Ovary (tissue), 9 donors: ENCODE measurements around the gene SPATA1. TPM values are rescaled to one million over a fixed set of nuclear protein-coding genes. Genes with fewer than 3 reads are reported as not detected.
"Not testable (repeated sequence)": the region's sequence is repeated elsewhere in the genome, so short reads cannot be mapped to it uniquely, and the experiment has no call there.

ENCODE experiments used
- DNase-seq, 5 donors: peaks; one replicate each; pipeline ENCODE4 v3.0.0-alpha.2; 2019 to 2020
- H3K27ac ChIP-seq, 2 donors: fragments of 200-600 bp; one replicate each; pipeline versions ENCODE4 v1.5.1 to v1.8.0; 2019 to 2022
- H3K27me3 ChIP-seq: fragments of 200-600 bp; one replicate; pipeline ENCODE4 v1.8.0; 2022
- H3K36me3 ChIP-seq: fragments of 200-600 bp; sonication (generic); one replicate; pipeline ENCODE4 v1.5.1; 2019
- H3K4me1 ChIP-seq: one replicate; pipeline ENCODE4 v1.8.1; 2013; ENCODE audit warnings: mild to moderate bottlenecking, moderate library complexity; ENCODE audit not compliant: insufficient read depth
- H3K4me3 ChIP-seq: fragments of 200-600 bp; sonication (generic); one replicate; pipeline ENCODE4 v1.5.1; 2017
- H3K9me3 ChIP-seq, 2 donors: fragments of 200-600 bp in 1 of 2; sonication (generic) in 1 of 2; one replicate each; pipeline versions ENCODE4 v1.5.1 to v1.8.1; 2013 to 2019; ENCODE audit warnings: mild to moderate bottlenecking in 1 of 2, moderate library complexity in 1 of 2
- EP300 ChIP-seq: sonication (generic); formaldehyde crosslinking; IDR thresholded peaks from one replicate; pipeline ENCODE4 v1.6.1; 2017; ENCODE audit warnings: antibody characterized with exemption
- POLR2A ChIP-seq: fragments of 450-650 bp; IDR thresholded peaks from one replicate; pipeline ENCODE4 v1.6.1; 2017; ENCODE audit warnings: antibody characterized with exemption, mild to moderate bottlenecking, moderate library complexity
- WGBS, 3 donors: extraction: QIAGEN DNeasy Blood & Tissue Kit in 1 of 3; methylation state at CpG; one replicate each; pipeline versions ENCODE4 v1.1.5 to v1.1.7; 2013 to 2017; 5-methylcytosine and 5-hydroxymethylcytosine counted together
- intact Hi-C, 4 donors: fragments of 100-400 bp; cut with DNase I; formaldehyde crosslinking; loops; one replicate each; pipeline versions ENCODE4 v1.11.0 to v1.15.1; 2022 to 2023
- polyA plus RNA-seq, 2 donors: library from polyadenylated mRNA; stranded (reverse); fragments of 200-250 nt in 1 of 2; fragments of 350-450 nt in 1 of 2; fragmentation: Illumina TruSeq in 1 of 2; extraction: RNeasy Lipid Tissue Mini Kit (QIAGEN cat#74804) in 1 of 2; gene quantifications; one replicate each; pipeline ENCODE4 v1.2.3, GENCODE V29; 2013 to 2014
- total RNA-seq, 7 donors: library from RNA; depleted of rRNA in 2 of 7; stranded (reverse); fragments of >200 nt in 2 of 7; fragmentation: NEBNext Ultra II Directional in 3 of 7; extraction: Animal tissue kit (Norgen Biotek cat#: 25700) in 3 of 7; gene quantifications; one replicate each; pipeline versions ENCODE4 v1.1.0 to v1.2.4, GENCODE V29; 2016 to 2023
- TF ChIP-seq, protein P1 (sequence below), 3 donors: fragments of 450-650 bp in 2 of 3; fragments of 200-600 bp in 1 of 3; IDR thresholded peaks; one replicate each; pipeline versions ENCODE4 v1.5.1 to v1.8.0; 2016 to 2022; ENCODE audit warnings: antibody characterized with exemption in 3 of 3, mild to moderate bottlenecking in 1 of 3
- donor health status: DM: no; HTN: no; CAD: no; lungs with moderate emphysema.
- donor health status: DM: no; HTN: no; CAD: no.
- donor health status: Bipolar disorder and iron deficiency.
- donor health status: DM: yes; HTN: yes; CAD: no.
- donor health status: DM: no; HTN: no; CAD: no.
- donor health status: DM: yes; HTN: yes; CAD: no.

Gene SPATA1
- total and polyA plus RNA-seq, 9 donors: 0.12 to 1.9 (median 0.52) TPM; not detected in 1

DNA sequence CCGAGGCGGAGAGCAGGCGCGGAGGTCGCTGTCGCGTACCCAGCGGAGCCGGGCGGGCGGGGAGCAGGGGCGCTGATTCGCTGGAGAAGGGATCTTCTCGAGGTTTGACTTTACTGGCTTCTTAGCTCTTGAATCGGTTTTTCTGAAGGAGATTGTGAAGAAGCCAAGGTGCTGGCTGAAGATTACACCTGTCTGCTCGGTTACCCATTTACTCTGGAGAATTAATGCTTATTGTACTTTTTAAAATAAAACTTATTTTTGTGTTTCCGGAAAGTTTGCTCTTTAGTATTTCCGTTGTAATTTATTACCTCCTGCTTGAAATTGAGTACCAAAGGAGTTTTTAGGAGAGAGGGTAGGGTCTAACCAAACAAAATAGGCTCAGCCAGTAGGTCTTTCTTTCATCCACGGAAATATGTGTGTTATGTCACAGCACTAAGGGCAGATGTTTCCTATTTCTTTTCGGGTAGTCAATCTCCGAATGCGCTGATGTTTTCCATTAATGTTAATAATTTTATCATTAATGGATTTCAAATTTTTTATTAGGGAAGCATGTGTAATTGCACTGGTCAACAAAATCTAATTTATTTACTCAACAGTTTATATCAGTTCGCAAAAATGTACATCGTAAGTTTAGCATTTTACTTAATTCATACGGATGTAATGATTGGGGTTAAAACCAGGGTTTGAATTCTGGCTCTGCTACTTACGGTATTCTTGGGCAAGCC is 705 bp downstream of the SPATA1 start:
- H3K4me3 ChIP-seq: peak overlapping the region; percentile 49
- WGBS, 3 donors: 20 to 22% (median 21%) methylated on average over 26 of the region's 26 CpGs
- intact Hi-C loops: loop anchor here in 3 of 4 donors (10.0 kb wide), 2 partner anchors 58 to 68 kb away; partner anchors contain the start of gene CTBS (in 2 of the 3)
- peaks cover 1% of the 10 kb centered on the region for H3K4me1 ChIP-seq
- H3K27me3 ChIP-seq: no peaks in the 10 kb centered on the region
- no peaks in the 10 kb centered on the region for H3K9me3 ChIP-seq
- TF ChIP-seq POLR2A: no peak
- no peak for TF ChIP-seq EP300
- TF ChIP-seq, protein P1, sequence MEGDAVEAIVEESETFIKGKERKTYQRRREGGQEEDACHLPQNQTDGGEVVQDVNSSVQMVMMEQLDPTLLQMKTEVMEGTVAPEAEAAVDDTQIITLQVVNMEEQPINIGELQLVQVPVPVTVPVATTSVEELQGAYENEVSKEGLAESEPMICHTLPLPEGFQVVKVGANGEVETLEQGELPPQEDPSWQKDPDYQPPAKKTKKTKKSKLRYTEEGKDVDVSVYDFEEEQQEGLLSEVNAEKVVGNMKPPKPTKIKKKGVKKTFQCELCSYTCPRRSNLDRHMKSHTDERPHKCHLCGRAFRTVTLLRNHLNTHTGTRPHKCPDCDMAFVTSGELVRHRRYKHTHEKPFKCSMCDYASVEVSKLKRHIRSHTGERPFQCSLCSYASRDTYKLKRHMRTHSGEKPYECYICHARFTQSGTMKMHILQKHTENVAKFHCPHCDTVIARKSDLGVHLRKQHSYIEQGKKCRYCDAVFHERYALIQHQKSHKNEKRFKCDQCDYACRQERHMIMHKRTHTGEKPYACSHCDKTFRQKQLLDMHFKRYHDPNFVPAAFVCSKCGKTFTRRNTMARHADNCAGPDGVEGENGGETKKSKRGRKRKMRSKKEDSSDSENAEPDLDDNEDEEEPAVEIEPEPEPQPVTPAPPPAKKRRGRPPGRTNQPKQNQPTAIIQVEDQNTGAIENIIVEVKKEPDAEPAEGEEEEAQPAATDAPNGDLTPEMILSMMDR (IDR thresholded peaks at IDR 0.05): no peak
- H3K36me3 ChIP-seq: no peaks in the 10 kb centered on the region
- DNase-seq: no peak
- H3K27ac ChIP-seq: peak overlapping the region; percentile 76 to 93

DNA sequence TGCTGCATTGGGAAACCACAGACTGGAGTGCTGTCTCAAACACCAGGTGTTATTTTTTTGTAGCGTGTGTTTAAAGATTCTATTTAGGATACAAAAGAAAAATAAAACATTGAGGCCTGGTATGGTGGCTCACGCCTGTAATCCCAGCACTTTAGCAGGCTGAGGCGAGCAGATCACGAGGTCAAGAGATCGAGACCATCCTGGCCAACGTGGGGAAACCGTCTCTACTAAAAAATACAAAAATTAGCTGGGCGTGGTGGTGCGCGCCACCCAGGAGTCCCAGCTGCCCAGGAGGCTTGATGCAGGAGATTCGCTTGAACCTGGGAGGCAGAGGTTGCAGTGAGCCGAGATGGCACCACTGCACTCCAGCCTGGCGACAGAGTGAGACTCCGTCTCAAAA is 1.7 kb downstream of the SPATA1 start:
- intact Hi-C loops: loop anchor here in 3 of 4 donors (10.0 kb wide), 2 partner anchors 57 to 67 kb away; partner anchors contain the start of gene CTBS (in 2 of the 3)
- not testable (repeated sequence) for DNase-seq, H3K27ac ChIP-seq, H3K4me3 ChIP-seq, H3K9me3 ChIP-seq, H3K4me1 ChIP-seq, H3K36me3 ChIP-seq, H3K27me3 ChIP-seq
- 89 to 96% (median 92%) methylated on average over 14 of the region's 14 CpGs for WGBS, 3 donors

DNA sequence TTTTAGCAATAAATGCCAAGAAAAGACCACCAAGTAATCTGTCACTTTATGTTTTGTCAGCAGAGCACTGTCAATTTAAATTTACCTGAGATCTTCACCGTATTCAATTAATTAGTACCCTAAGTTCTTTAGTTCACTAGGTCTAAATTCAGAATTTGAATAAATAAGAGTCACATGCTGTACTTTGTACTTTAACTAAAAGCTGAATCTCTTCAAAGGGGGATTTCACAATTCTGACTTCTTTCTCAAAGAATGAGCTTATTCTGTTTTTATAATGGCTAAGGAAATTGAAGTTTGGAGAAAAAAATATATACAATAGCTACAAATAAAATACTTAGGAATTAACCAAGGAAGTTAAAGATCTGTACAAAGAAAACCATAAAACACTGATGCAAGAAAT is 2.3 kb downstream of the SPATA1 start:
- H3K9me3 ChIP-seq: no peaks in the 10 kb centered on the region
- H3K36me3 ChIP-seq: no peaks in the 10 kb centered on the region
- H3K4me1 ChIP-seq: peaks cover 1% of the 10 kb centered on the region
- no peak overlapping the region for H3K27ac ChIP-seq
- H3K4me3 ChIP-seq: no peak overlapping the region
- TF ChIP-seq, protein P1 (IDR thresholded peaks at IDR 0.05): no peak
- TF ChIP-seq EP300 (no peak), POLR2A (no peak)
- no peak for DNase-seq
- intact Hi-C loops: loop anchor here in 3 of 4 donors (10.0 kb wide), 2 partner anchors 56 to 66 kb away; partner anchors contain the start of gene CTBS (in 2 of the 3)
- H3K27me3 ChIP-seq: no peaks in the 10 kb centered on the region
- 93 to 100% (median 96%) methylated on average over 1 of the region's 1 CpG for WGBS, 3 donors

DNA sequence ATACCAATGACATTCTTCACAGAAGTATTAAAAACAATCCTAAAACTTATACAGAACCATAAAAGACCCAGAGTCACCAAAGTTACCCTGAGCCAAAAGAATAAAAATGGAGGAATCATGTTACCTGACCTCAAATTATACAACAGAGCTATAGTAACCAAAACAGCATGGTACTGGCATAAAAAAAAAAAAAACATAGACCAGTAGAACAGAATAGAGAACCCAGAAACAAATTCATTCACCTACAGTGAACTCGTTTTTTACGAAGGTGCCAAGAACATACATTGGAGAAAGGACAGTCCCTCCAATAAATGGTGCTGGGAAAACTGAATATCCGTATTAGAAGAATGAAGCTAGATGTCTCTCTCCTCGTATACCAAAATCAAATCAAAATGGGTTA is 2.8 kb downstream of the SPATA1 start:
- no peak for DNase-seq
- TF ChIP-seq, protein P1 (IDR thresholded peaks at IDR 0.05): no peak
- TF ChIP-seq POLR2A (no peak), EP300 (no peak)
- Histone ChIP-seq H3K27me3 (no peaks in the 10 kb centered on the region), H3K4me1 (peaks cover 1% of the 10 kb centered on the region), H3K27ac (no peak overlapping the region), H3K4me3 (no peak overlapping the region), H3K9me3 (no peaks in the 10 kb centered on the region), H3K36me3 (no peaks in the 10 kb centered on the region)
- WGBS, 3 donors: 94 to 97% (median 96%) methylated on average over 4 of the region's 4 CpGs
- intact Hi-C loops: loop anchor here in 3 of 4 donors (10.0 kb wide), 2 partner anchors 56 to 66 kb away; partner anchors contain the start of gene CTBS (in 2 of the 3)

DNA sequence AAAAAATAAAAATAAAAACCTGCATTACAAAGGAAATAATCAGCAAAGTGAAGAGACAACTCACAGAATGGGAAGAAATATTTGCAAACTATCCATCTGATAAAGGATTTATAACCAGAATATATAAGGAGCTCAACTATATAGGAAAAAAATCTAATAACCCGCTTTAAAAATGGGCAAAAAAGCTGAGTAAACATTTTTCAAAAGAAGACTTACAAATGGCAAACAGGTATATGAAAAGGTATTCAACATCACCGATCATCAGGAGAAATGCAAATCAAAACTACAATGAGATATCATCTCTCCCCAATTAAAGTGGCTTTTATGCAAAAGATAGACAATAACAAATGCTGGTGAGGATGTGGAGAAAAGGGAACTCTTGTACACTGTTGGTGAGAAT is 4.0 kb downstream of the SPATA1 start:
- no peaks in the 10 kb centered on the region for H3K4me1 ChIP-seq
- H3K4me3 ChIP-seq: no peak overlapping the region
- 51 to 74% (median 71%) methylated on average over 2 of the region's 2 CpGs for WGBS, 3 donors
- H3K27ac ChIP-seq: no peak overlapping the region
- no peak for DNase-seq
- no peaks in the 10 kb centered on the region for H3K9me3 ChIP-seq
- TF ChIP-seq, protein P1 (IDR thresholded peaks at IDR 0.05): no peak
- TF ChIP-seq EP300: no peak
- no peak for TF ChIP-seq POLR2A
- no peaks in the 10 kb centered on the region for H3K36me3 ChIP-seq
- intact Hi-C loops: no loop called here
- H3K27me3 ChIP-seq: no peaks in the 10 kb centered on the region
